H1 (cell line): Measurements from ENCODE around the gene RNF133. TPM values are rescaled to one million over a fixed set of nuclear protein-coding genes. Genes with fewer than 3 reads are reported as not detected.

Experiments used
- EGR1 ChIP-seq: IDR thresholded peaks from 2 replicates; pipeline ENCODE4 v1.6.1; 2011; ENCODE audit warnings: low read depth, low read length, borderline replicate concordance
- GABPA ChIP-seq: IDR thresholded peaks from 2 replicates; pipeline ENCODE4 v1.6.1; 2011; ENCODE audit warnings: mild to moderate bottlenecking, low read length, moderate library complexity, borderline replicate concordance; ENCODE audit not compliant: insufficient read depth
- polyA plus RNA-seq, 7 experiments: library from polyadenylated mRNA; depleted of rRNA in 3 of 7; stranded (reverse) in 5 of 7; unstranded in 2 of 7; fragments of >200 nt in 5 of 7; fragments of 200-250 nt in 2 of 7; gene quantifications; 1 replicate in 5 of 7; 2 replicates in 1 of 7; 4 replicates in 1 of 7; pipeline versions ENCODE4 v1.2.1 to v1.2.3, GENCODE V29; 2011 to 2013; ENCODE audit warnings: missing spikeins in 2 of 7, mixed read lengths in 2 of 7
- total RNA-seq: library from RNA; stranded (reverse); fragmentation: NEBNext Ultra II Directional; extraction: Animal tissue kit (Norgen Biotek cat#: 25700); gene quantifications from 2 replicates; pipeline ENCODE4 v1.2.1, GENCODE V29; 2021

Gene RNF133
- total and polyA plus RNA-seq, 2 of the 8 experiments (the other 6 are each of a cell fraction or from before 2014, with no cell fraction given), result 0.09 to 0.39 TPM

DNA sequence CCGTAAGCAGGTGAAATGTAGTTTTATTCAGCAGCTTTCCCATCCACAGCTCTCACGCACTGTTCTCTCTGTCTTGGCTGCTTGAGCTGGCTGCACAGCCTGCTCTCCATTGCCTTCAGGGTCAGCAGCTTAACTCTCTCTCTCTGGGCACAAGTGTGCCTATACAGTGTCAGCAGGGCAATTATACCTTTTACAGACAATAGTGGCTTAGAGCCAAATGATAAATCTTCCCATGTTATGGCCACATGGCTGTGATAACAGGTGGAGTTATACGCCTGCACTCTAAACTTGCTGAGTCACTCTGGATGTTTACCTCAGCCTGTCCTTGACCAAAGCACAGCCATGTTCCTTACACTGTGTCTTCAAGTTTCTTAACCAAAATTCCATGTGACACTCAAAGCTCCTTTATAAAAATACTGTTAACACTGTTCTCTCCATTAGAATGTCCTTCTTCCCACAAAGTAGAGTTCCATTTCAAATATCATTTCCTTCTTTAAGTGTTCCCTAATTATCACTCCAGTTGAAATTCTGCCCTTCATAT is 6.1 kb downstream of the RNF133 start (continued):
- TF ChIP-seq GABPA (no peak), EGR1 (no peak)
